Cardiac septum (tissue), 1 donor: ENCODE data around the gene EXOSC10. TPM values are rescaled to one million over a fixed set of nuclear protein-coding genes. Genes with fewer than 3 reads are reported as not detected.
"Not testable (repeated sequence)": the region's sequence is repeated elsewhere in the genome, so short reads cannot be mapped to it uniquely, and the experiment has no call there.

Experiments used
- DNase-seq: peaks from one replicate; pipeline ENCODE4 v3.0.0-alpha.2; 2020; ENCODE audit warnings: low spot score
- intact Hi-C: fragments of 100-400 bp; cut with DNase I; formaldehyde crosslinking; loops from one replicate; pipeline ENCODE4 v1.14.0; 2022
- total RNA-seq: library from RNA; stranded (reverse); fragmentation: NEBNext Ultra II Directional; extraction: Animal tissue kit (Norgen Biotek cat#: 25700); gene quantifications from one replicate; pipeline ENCODE4 v1.2.1, GENCODE V29; 2021
- donor health status: DM: no; HTN: no; CAD: no.

EXOSC10 gene
- total RNA-seq, 1 donor from 2014 or later, result 22.5 TPM

DNA sequence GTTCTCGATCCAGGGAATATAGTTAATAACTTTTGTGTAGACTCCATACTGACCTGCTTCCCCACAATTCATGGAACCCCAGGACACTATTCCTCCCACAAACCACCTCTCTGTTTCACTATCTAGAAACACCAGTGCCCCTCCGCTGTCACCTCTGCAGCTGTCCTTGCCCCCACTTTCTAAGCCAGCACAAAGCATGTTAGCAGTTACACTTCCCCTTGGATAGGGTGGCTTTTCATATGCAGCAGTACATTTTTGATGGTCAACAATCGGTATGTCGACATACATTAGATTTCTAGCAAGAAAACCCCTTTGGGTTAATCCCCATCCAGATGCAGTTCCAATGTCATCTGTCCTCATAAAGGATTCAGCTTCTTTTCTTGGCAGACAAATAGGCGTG is 72.8 kb downstream of the EXOSC10 start:
- intact Hi-C loops, result no loop called here
- no peak for DNase-seq

GRCh38 chr1:11026052-11026451 is 73.6 kb downstream of the EXOSC10 start:
- no peak for DNase-seq
- intact Hi-C loops, result no loop called here

GRCh38 chr1:11025618-11026017 is 74.1 kb downstream of the EXOSC10 start:
- no peak for DNase-seq
- intact Hi-C loops, result no loop called here

GRCh38 chr1:11024874-11025203 is 74.8 kb downstream of the EXOSC10 start:
- intact Hi-C loops, result no loop called here
- DNase-seq, result no peak

GRCh38 chr1:11024154-11024873 is 75.4 kb downstream of the EXOSC10 start:
- DNase-seq, result no peak
- intact Hi-C loops, result no loop called here

- DNase-seq, result no peak
- intact Hi-C loops, result no loop called here
Observed at GRCh38 chr1:11023201-11023600, 76.5 kb downstream of the EXOSC10 start.

GRCh38 chr1:11019971-11020370 is 79.7 kb downstream of the EXOSC10 start:
- intact Hi-C loops, result no loop called here

DNA sequence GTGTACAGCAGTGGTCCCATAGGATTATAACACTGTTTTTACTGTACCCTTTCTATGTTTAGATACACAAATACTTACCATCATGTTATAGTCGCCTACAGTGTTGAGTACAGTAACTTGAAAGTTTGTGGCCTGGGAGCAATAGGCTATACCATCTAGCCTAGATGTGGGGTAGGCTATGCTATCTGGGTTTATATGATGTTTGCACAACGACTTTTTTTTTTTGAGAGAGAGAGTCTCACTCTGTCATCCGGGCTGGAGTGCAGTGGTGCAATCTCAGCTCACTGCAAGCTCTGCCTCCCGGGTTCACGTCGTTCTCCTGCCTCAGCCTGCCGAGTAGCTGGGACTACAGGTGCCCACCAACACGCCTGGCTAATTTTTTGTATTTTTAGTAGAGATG is 80.3 kb downstream of the EXOSC10 start:
- intact Hi-C loops, DNase-seq: not testable (repeated sequence)

More at GRCh38 chr1:11019971-11020370, 79.7 kb downstream of the EXOSC10 start:
- no peak for DNase-seq

Other genes starting within 250 kb of the EXOSC10 start
- 102 TPM for gene TARDBP, start 87.2 kb downstream of the EXOSC10 start, total RNA-seq
- gene MASP2, start 52.6 kb downstream of the EXOSC10 start, total RNA-seq, result not detected
- gene SRM, start 39.9 kb downstream of the EXOSC10 start, total RNA-seq, result 58.0 TPM
- 0.81 TPM for gene ANGPTL7, start 89.5 kb upstream of the EXOSC10 start, total RNA-seq
- 36.1 TPM for gene MTOR, start 162.7 kb upstream of the EXOSC10 start, total RNA-seq
- gene UBIAD1, start 173.3 kb upstream of the EXOSC10 start, total RNA-seq, result 13.2 TPM